HEK293T (cell line): Measurements from ENCODE around the gene EIF3L.

ENCODE experiments used
- CTCF ChIA-PET: fragments of 350-600 bp; formaldehyde crosslinking; extraction: SDS; loops from one replicate; lab custom pipeline; 2021; ENCODE audit warnings: antibody characterized with exemption, inconsistent platforms; lab: Yijun Ruan, JAX
- POLR2A ChIA-PET: fragments of 350-600 bp; formaldehyde crosslinking; extraction: SDS; loops from one replicate; lab custom pipeline; 2020; ENCODE audit warnings: antibody characterized with exemption, inconsistent platforms; lab: Yijun Ruan, JAX
- DNase-seq: peaks from one replicate; pipeline ENCODE4 v3.0.0; 2012; ENCODE audit warnings: mixed read lengths; ENCODE audit errors: extremely low spot score
- ARNT ChIP-seq: fragments of 450-650 bp; IDR thresholded peaks from 2 replicates; pipeline ENCODE4 v1.6.1; 2017; ENCODE audit warnings: mild to moderate bottlenecking
- BHLHE40 ChIP-seq: fragments of 450-650 bp; IDR thresholded peaks from 2 replicates; pipeline ENCODE4 v1.6.1; 2016; ENCODE audit warnings: mild to moderate bottlenecking, moderate library complexity, borderline replicate concordance
- CTBP1 ChIP-seq: fragments of 450-650 bp; IDR thresholded peaks from 2 replicates; pipeline ENCODE4 v1.6.1; 2016; ENCODE audit warnings: borderline replicate concordance
- ELF4 ChIP-seq: fragments of 450-650 bp; IDR thresholded peaks from 2 replicates; pipeline ENCODE4 v1.6.1; 2017; ENCODE audit warnings: antibody characterized with exemption
- FOXA1 ChIP-seq: fragments of 450-650 bp; IDR thresholded peaks from 2 replicates; pipeline ENCODE4 v1.6.1; 2016; ENCODE audit warnings: mild to moderate bottlenecking
- FOXK2 ChIP-seq: fragments of 450-650 bp; IDR thresholded peaks from 2 replicates; pipeline ENCODE4 v1.6.1; 2016; ENCODE audit warnings: mild to moderate bottlenecking
- FOXM1 ChIP-seq: fragments of 450-650 bp; IDR thresholded peaks from 2 replicates; pipeline ENCODE4 v1.6.1; 2017; ENCODE audit warnings: mild to moderate bottlenecking, borderline replicate concordance
- HDGF ChIP-seq: fragments of 450-650 bp; IDR thresholded peaks from 2 replicates; pipeline ENCODE4 v1.6.1; 2017; ENCODE audit warnings: antibody characterized with exemption, borderline replicate concordance
- L3MBTL2 ChIP-seq: fragments of 450-650 bp; conservative IDR thresholded peaks from 2 replicates; pipeline ENCODE4 v1.6.1; 2016; ENCODE audit warnings: mild to moderate bottlenecking
- LEF1 ChIP-seq: fragments of 450-650 bp; IDR thresholded peaks from 2 replicates; pipeline ENCODE4 v1.6.1; 2017; ENCODE audit warnings: mild to moderate bottlenecking, borderline replicate concordance
- NFRKB ChIP-seq: fragments of 450-650 bp; IDR thresholded peaks from 2 replicates; pipeline ENCODE4 v1.6.1; 2016; ENCODE audit warnings: mild to moderate bottlenecking, moderate library complexity
- SP1 ChIP-seq: fragments of 450-650 bp; IDR thresholded peaks from 2 replicates; pipeline ENCODE4 v1.6.1; 2017
- SUZ12 ChIP-seq: fragments of 450-650 bp; IDR thresholded peaks from 2 replicates; pipeline ENCODE4 v1.6.1; 2016; ENCODE audit warnings: mild to moderate bottlenecking
- TARDBP ChIP-seq: fragments of 450-650 bp; IDR thresholded peaks from 2 replicates; pipeline ENCODE4 v1.6.1; 2016
- ZNF384 ChIP-seq: fragments of 450-650 bp; IDR thresholded peaks from 2 replicates; pipeline ENCODE4 v1.6.1; 2016
- TF ChIP-seq, protein P1 (sequence below): fragments of 450-650 bp; IDR thresholded peaks from 2 replicates; pipeline ENCODE4 v1.6.1; 2016

The EIF3L gene

DNA sequence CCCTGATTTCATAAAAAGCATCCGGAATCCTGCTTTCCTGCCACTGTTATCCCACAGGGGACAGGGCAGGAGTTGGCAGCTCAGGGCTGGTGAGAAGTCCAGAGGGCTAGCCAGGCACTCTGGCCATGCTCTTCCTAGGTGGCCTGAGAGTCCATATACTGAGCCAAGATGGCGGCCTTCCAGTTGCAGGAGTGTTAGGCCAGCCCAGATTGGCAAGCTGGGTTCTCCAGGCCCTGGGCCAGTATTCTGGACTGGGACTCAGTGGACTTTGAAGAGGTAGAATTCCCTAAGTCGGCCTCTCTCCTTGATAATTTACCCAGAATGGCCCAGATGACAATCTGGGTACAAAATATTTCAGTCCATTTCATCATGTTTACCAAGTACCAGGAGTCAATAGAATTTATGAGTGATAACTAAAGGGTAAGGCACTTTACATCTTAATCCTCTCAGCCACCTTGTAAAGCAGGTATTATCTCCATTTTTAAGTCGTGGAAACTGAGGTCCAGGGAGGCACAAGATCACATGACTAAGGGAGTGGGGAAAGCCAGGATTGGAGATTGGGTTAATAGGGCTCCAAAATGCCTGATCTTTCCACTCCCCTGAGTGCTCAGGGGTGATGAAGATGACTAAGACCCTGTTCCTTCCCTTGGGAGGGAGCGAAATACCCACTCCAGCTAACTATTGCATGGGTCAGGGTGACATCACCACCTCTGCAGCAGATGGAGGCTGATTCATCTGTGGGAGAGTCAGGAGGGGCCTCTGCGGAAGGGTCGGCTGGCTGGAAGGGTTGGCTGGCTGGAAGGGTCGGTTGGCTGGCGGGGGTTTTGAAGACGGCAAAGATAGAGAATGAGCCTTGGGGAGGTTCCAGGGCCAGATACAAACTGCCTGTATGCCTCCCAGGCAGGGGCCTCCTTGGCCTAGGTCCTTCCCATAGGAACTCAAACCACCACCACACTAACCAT lies 55.6 kb downstream of the EIF3L start:
- ChIA-PET POLR2A (interaction anchor here (0.6 to 3.1 kb wide), 17 partner anchors 8 to 378 kb away, joined by 3 to 32 read pairs (median 5); partner anchors contain the start of genes ANKRD54 and GCAT), CTCF (interaction anchor here (0.9 to 1.6 kb wide), 2 partner anchors 12 to 28 kb away, joined by 3 to 4 read pairs; no protein-coding TSS in a partner anchor)
- TF ChIP-seq SUZ12 (no peak), ZNF384 (no peak)
- DNase-seq, result peak; percentile 66

DNA sequence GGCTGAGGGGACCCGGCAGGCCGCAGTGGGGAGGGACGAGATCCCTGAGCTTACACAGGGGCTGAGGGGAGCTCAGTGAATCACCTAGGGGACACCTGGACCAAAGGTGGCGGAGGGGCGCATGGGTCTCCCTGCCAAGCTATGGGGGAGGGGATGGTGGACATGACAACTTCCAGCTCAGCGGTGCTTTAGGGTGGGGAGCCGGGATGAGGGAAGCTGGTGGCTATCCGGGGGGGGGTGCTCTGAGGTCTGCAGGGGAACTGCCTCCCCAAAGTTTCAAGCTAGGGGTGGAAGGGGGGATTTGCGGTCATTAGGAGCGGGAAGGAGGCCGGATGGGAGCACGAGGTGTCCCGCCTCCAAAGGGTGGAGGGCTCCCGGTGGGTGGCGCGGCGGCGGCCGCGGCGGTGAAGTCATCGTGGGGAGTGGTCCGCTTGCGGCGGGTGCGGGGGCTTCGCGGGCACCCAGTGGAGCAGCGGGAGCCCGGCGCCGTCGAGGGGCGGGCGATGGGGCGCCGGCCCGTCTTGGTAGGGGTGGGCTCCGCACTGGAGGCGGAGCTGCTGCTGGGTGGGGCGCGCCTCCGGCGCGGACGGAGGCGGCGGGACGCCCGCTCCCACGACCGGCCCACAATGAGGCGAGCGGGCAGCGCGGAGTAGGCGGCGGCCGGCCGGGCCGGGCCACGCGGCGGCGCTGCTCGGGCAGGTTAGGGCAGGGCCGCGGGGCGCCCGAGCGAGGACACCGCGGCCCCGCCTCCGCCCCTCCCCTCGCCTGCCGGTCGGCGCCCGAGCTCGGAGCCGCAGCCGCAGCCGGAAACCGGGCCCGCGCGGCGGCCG lies 56.5 kb downstream of the EIF3L start, which contains the start of gene MICALL1:
MICALL1 (plus strand) TSS at position 764 of the 830 bp plus-strand sequence. CDS start 126 bp downstream, outside the sequence.
- CTCF ChIA-PET, result interaction anchor here (0.5 to 1.6 kb wide), 5 partner anchors 8 to 888 kb away, joined by 3 to 4 read pairs (median 3); no protein-coding TSS in a partner anchor
- no peak for TF ChIP-seq ELF4
- no peak for TF ChIP-seq CTBP1
- TF ChIP-seq, protein P1, sequence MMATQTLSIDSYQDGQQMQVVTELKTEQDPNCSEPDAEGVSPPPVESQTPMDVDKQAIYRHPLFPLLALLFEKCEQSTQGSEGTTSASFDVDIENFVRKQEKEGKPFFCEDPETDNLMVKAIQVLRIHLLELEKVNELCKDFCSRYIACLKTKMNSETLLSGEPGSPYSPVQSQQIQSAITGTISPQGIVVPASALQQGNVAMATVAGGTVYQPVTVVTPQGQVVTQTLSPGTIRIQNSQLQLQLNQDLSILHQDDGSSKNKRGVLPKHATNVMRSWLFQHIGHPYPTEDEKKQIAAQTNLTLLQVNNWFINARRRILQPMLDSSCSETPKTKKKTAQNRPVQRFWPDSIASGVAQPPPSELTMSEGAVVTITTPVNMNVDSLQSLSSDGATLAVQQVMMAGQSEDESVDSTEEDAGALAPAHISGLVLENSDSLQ, result no peak
- peak; percentile 86 for TF ChIP-seq L3MBTL2
- no peak for TF ChIP-seq FOXA1
- no peak for TF ChIP-seq SUZ12
- no peak for TF ChIP-seq ZNF384
- no peak for TF ChIP-seq FOXK2
- DNase-seq, result peak; percentile 90
- POLR2A ChIA-PET, result interaction anchor here (0.6 to 3.1 kb wide), 26 partner anchors 8 to 379 kb away, joined by 3 to 32 read pairs (median 5); partner anchors contain the start of genes ANKRD54 and GCAT

DNA sequence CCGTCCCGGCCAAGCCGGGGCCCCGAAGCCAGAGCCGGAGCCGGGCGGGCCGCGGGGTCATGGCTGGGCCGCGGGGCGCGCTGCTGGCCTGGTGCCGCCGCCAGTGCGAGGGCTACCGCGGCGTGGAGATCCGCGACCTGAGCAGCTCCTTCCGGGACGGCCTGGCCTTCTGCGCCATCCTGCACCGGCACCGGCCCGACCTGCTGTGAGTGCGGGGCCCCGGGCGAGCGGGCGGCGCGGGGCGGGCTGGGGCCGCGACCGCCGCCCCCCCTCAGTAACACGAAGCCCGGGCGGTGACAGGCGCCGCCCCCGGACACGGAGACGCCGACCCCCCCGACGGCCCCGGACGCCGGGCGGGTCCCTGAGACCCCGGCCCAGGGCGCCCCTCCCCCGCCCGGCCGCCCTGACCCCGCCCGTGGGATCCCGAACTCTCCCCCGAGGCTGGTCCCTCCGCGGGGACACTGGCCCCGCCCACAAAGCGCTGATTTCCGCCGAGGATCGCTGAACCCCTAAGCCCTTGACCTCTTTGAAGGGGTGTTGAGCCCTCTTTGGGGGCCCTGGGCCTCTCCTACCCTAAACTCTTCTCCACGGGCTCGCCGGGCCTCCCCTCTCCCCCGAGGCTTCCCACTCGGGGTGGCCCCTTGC lies 57.3 kb downstream of the EIF3L start:
- DNase-seq, result peak; percentile 45
- POLR2A ChIA-PET, result interaction anchor here (0.6 to 3.1 kb wide), 20 partner anchors 9 to 249 kb away, joined by 3 to 32 read pairs (median 5); partner anchors contain the start of genes ANKRD54 and GCAT
- TF ChIP-seq SUZ12, result no peak
- no peak for TF ChIP-seq LEF1
- no peak for TF ChIP-seq ARNT
- no peak for TF ChIP-seq HDGF
- no peak for TF ChIP-seq ZNF384
- TF ChIP-seq TARDBP, result no peak
- no peak for TF ChIP-seq FOXK2
- no peak for TF ChIP-seq NFRKB
- no peak for TF ChIP-seq ELF4
- TF ChIP-seq FOXA1, result no peak
- TF ChIP-seq FOXM1, result no peak
- TF ChIP-seq, protein P1, result no peak
- TF ChIP-seq CTBP1, result no peak
- TF ChIP-seq BHLHE40, result no peak
- no peak for TF ChIP-seq SP1
- TF ChIP-seq L3MBTL2, result no peak
- CTCF ChIA-PET, result interaction anchor here (0.7 to 1.6 kb wide), 3 partner anchors 9 to 889 kb away, joined by 3 to 4 read pairs (median 3); no protein-coding TSS in a partner anchor

DNA sequence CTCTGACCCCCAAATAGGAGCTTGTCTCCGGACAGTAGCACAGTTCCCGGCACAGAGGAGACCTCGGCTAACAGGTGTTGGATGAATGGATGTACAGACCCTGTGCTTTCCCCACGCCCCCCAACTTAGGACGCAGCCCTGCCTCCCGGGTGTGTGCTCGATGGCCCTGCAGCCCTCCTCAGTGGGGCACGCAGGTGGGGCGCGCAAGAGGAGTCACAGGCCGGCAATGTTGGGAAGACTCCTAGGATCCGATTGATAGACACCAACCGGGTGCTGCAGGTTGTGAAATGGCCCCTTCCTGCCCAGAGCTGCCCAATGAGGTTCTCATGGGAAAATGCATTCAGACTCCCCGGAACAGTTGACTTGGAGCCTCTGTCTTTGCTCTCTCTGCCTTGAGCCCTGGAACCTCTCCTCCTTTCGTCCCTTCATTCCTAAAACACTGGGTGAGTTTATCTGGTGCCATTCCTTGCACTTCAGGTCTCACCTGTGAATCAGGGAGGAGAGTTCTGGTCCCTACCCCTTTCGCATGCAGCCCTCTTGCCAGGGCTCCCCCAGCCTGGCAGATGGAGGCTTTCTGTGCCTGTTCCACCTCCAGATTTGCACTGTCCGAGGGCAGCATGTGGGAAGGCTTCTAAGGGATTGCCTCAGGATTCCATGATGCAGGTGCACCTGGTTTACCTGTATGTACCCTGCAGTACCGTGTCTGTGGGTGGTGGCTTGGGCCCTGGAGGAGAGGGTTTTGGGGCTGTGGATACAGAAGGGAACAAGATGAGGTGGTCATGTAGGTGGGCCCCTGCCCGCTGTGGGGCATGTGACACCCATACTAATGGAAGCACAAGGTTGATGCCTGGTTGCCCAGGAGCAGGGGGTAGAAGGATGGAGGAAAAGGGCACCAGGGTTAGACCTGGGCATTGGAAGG lies 58.1 kb downstream of the EIF3L start:
- TF ChIP-seq ELF4, result no peak
- no peak for TF ChIP-seq L3MBTL2
- TF ChIP-seq BHLHE40, result no peak
- TF ChIP-seq SUZ12, result no peak
- TF ChIP-seq LEF1, result no peak
- no peak for TF ChIP-seq HDGF
- TF ChIP-seq, protein P1, result no peak
- no peak for TF ChIP-seq NFRKB
- no peak for TF ChIP-seq CTBP1
- TF ChIP-seq FOXK2, result no peak
- TF ChIP-seq ZNF384, result no peak
- TF ChIP-seq TARDBP, result no peak
- no peak for TF ChIP-seq FOXA1
- TF ChIP-seq ARNT, result no peak
- TF ChIP-seq FOXM1, result no peak
- ChIA-PET CTCF (interaction anchor here (0.6 kb wide), 1 partner anchor 26 kb away, joined by 3 read pairs; no protein-coding TSS in a partner anchor), POLR2A (interaction anchor here (1.3 to 3.1 kb wide), 5 partner anchors 8 to 25 kb away, joined by 7 to 32 read pairs (median 18); no protein-coding TSS in a partner anchor)
- no peak for DNase-seq
